ENCODE measurements around the gene RUNX3.

GRCh38 chr1:24942789-24943188 lies 12.7 kb upstream of the RUNX3 start:
- TF ChIP-seq CTCF (conservative IDR thresholded peaks at IDR 0.05 in 1 of 2, IDR thresholded peaks at IDR 0.05 in 1 of 2; ENCODE audit: low read depth in 1 of 2, low read length in 2 of 2) (no peak), EZH2 (IDR thresholded peaks at IDR 0.05; ENCODE audit: low read length, missing control alignments) (no peak)

All from fibroblast of lung (primary cell).